ENCODE measurements around the gene EVX2. TPM values are rescaled to one million over a fixed set of nuclear protein-coding genes. Genes with fewer than 3 reads are reported as not detected.
A peak's percentile ranks its signal among the peaks of the same experiment; 100 is the strongest.

The EVX2 gene
- total RNA-seq, 4 donors from 2014 or later: not detected

DNA sequence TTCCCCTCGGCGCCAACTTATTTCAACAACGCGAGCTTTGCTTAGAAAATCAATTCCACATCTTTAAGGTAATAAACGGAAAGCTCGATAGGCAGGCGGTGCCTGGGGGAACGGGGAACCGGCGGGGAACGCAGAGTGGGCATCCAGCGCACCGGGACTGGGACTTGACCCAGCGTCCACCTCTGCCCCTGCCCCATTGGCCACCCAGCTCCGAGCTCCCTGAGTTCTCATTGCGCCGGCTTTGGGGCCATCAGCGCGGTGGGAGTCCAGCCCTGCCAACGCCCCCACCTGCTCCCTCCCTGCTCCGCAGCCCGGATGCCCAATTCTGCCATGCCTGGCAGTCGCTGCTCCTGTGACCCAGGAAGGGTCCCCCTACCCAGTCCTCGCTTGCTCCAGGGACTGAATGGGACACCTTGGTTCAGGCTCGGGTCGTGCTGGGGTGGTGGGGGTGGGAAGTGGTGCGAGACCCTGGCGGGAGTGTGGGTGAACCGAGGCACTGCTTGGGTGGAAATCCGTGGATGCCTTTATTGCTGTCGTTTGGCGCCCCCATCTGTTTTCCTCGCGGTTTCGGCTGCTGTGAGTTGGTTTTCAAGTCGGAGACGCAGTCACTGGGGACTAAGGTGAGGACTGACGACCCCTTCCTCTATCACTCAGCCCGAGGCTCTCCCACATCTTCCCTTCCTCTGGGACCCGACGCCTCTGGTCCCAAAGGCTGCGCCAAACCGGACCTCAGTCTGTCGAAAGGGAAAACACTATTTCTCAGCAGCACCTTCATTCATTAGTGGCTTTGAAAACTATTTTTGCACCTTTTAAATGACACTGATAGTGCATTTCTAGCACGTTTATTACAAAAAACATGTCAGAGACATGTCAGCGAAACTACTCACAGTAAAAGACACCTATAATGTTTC lies 2.4 kb upstream of the EVX2 start:
- Histone ChIP-seq H3K4me3 (no peak overlapping the region), H3K4me1 (peaks cover 42% of the 10 kb centered on the region), H3K27ac (no peak overlapping the region), H3K27me3 (peaks cover 100% of the 10 kb centered on the region), H3K9me3 (no peaks in the 10 kb centered on the region), H3K36me3 (no peaks in the 10 kb centered on the region)
- DNase-seq (ENCODE audit: low spot score in 2 of 2): no peak
- TF ChIP-seq, protein P1, sequence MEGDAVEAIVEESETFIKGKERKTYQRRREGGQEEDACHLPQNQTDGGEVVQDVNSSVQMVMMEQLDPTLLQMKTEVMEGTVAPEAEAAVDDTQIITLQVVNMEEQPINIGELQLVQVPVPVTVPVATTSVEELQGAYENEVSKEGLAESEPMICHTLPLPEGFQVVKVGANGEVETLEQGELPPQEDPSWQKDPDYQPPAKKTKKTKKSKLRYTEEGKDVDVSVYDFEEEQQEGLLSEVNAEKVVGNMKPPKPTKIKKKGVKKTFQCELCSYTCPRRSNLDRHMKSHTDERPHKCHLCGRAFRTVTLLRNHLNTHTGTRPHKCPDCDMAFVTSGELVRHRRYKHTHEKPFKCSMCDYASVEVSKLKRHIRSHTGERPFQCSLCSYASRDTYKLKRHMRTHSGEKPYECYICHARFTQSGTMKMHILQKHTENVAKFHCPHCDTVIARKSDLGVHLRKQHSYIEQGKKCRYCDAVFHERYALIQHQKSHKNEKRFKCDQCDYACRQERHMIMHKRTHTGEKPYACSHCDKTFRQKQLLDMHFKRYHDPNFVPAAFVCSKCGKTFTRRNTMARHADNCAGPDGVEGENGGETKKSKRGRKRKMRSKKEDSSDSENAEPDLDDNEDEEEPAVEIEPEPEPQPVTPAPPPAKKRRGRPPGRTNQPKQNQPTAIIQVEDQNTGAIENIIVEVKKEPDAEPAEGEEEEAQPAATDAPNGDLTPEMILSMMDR (IDR thresholded peaks at IDR 0.05): peak in 1 of 2 donors; percentile 14
- no peak for TF ChIP-seq POLR2A (IDR thresholded peaks at IDR 0.05)
- WGBS: 6% methylated on average over 27 of the region's 46 CpGs

DNA sequence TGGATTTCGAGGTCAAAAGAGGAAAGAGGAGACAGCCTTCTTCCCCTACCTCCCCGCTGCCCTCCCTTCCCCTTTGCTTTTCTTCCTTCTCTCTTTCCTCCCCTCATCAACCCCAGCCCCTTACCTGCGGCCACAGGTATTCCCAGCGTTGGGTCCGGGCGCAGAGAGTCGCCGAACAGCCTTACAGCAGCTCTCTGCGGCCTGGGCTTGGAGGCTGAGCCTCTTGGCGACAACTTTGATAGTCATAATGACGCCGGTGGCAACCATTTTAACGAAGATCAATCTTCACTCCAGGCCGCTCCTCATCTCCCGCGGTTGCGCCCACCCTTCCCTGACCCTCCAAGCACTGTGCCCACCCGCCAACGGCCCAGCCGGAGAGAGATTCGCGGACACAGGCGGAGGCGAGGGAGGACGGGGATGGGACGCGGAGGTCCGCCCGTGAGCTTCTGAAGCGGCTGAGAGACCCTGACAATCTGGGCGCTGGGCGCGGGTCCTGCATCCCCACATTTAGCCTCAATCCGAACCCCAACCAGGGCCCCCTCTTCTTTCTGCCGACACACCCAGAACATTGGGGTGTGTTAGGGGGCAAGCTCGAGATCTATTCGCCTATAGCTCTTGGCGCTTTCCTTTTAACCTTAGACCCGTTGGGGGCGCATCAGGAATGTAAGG lies 1.5 kb upstream of the EVX2 start:
- TF ChIP-seq EP300 (IDR thresholded peaks at IDR 0.05) (no peak), POLR2A (IDR thresholded peaks at IDR 0.05) (no peak)
- 7% methylated on average over 20 of the region's 40 CpGs for WGBS
- DNase-seq (ENCODE audit: low spot score in 2 of 2): no peak
- Histone ChIP-seq H3K4me3 (no peak overlapping the region), H3K27me3 (peaks cover 100% of the 10 kb centered on the region), H3K4me1 (peaks cover 48% of the 10 kb centered on the region), H3K27ac (no peak overlapping the region), H3K9me3 (no peaks in the 10 kb centered on the region), H3K36me3 (no peaks in the 10 kb centered on the region)

DNA sequence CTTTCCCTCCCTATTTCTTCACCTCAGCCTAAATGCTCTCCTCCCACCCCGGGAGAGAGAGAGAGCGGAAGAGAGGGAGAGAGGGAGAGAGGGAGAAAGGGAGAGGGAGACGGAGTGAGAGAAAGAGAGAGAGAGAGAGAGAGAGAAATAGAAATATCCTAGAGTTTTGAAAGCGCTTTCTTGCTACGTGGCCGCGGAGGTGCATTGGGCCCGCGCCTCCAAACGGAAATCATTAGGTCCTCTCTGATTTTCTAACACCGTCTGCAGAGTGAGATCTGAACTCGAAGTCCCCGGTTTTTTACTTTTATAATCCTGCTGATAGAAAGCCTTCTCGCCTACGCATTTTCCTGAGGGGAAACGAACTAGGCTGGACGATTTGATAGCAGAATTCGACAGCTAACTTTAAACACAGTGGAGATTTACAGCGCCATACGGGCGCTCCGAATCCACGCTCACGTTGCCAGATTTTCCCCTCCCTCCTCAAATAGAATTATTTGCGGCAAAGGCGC lies 903 bp upstream of the EVX2 start:
- Histone ChIP-seq H3K36me3 (no peaks in the 10 kb centered on the region), H3K9me3 (no peaks in the 10 kb centered on the region), H3K27ac (no peak overlapping the region), H3K27me3 (peaks cover 100% of the 10 kb centered on the region), H3K4me1 (peaks cover 51% of the 10 kb centered on the region), H3K4me3 (no peak overlapping the region)
- WGBS: 9% methylated on average over 26 of the region's 26 CpGs
- DNase-seq (ENCODE audit: low spot score in 2 of 2): no peak
- TF ChIP-seq EP300 (IDR thresholded peaks at IDR 0.05) (no peak), POLR2A (IDR thresholded peaks at IDR 0.05) (no peak)
- TF ChIP-seq, protein P1 (IDR thresholded peaks at IDR 0.05): no peak

DNA sequence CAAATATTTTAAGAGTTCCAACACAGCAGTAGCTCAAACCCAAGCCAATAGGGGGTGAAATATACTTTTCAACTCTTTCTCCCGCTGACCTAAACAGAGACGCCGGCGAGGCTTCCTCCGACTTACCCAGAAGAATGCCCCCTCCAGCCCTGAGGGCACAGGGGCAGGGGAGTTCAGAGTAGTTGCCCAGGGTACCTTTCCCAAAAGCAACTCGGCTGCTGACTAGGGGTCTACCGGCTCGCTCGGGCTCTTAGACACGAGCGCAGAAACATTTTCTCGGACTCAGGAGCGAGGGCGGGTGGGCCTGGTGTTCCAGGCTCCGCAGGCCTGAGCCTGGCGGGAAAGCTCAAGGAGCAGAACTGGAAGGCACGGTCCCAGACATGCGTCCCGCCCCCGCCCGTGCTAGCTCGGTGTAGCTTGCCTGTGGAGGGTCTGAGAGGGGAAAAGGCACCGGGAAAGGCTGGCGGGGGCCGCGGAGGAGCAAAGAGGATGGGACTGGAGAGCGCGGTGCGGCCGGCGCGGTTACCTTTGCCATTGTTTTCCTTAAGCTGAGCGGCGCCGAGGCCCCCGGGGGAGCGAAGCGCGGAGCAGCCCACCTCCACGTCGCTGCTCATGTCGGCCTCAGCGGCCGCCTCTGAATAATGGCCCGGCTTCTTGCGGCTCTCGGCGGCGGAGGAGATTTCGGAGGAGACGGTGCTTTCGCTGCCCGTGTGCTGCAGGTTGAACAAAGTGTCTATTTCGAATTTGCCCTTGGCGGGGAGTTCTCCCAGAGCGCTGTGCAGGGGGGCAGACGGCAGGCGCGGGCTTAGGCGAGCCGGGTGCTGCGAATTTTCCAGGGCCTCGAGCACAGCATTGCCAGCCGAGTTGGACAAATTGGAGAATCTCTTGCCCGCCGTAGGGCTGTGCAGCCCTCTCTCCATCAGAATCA lies 674 bp downstream of the EVX2 start:
- Histone ChIP-seq H3K4me1 (peaks cover 54% of the 10 kb centered on the region), H3K27ac (no peak overlapping the region), H3K36me3 (no peaks in the 10 kb centered on the region), H3K27me3 (peaks cover 100% of the 10 kb centered on the region), H3K9me3 (no peaks in the 10 kb centered on the region), H3K4me3 (no peak overlapping the region)
- WGBS: 11% methylated on average over 38 of the region's 66 CpGs
- no peak for TF ChIP-seq POLR2AphosphoS5 (IDR thresholded peaks at IDR 0.05)
- no peak for DNase-seq (ENCODE audit: low spot score in 2 of 2)

DNA sequence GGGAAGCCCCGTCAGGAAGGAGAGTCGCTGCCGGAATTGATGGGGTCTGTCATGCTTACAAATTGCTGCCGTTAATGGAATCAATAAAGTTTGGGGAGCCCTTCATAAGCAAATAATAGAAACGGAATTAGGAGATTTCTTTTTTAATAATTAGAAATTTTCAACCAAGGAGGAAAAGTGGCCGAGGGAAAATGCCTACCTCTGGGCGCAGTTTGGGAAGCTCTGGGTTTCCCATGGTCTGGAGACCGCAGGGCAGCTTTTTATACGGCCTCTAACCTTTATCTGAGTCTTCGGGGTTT lies 1.3 kb downstream of the EVX2 start:
- Histone ChIP-seq H3K27me3 (peaks cover 100% of the 10 kb centered on the region), H3K4me1 (peaks cover 50% of the 10 kb centered on the region), H3K27ac (no peak overlapping the region), H3K4me3 (no peak overlapping the region), H3K36me3 (no peaks in the 10 kb centered on the region), H3K9me3 (no peaks in the 10 kb centered on the region)
- DNase-seq (ENCODE audit: low spot score in 2 of 2): no peak
- WGBS: 9% methylated on average over 10 of the region's 10 CpGs
- TF ChIP-seq POLR2A (IDR thresholded peaks at IDR 0.05) (no peak), EP300 (IDR thresholded peaks at IDR 0.05) (no peak), POLR2AphosphoS5 (IDR thresholded peaks at IDR 0.05) (no peak)
- TF ChIP-seq, protein P1 (IDR thresholded peaks at IDR 0.05): no peak

All from suprapubic skin (tissue), 4 donors.